Stimulated activated CD4-positive, alpha-beta T cell treated with anti-CD3 and anti-CD28 coated beads, Interleukin-2, amount 100 ng/mL, for 24 hours (primary cell): ENCODE measurements around the gene MYO7B.
A peak's percentile ranks its signal among the peaks of the same experiment; 100 is the strongest.
"Not testable (repeated sequence)": the region's sequence is repeated elsewhere in the genome, so short reads cannot be mapped to it uniquely, and the experiment has no call there.

Experiments
- DNase-seq, 2 donors: peaks; one replicate each; pipeline ENCODE4 v3.0.0-alpha.2; 2020

The MYO7B gene

GRCh38 chr2:127552846-127553245 is 17.4 kb downstream of the MYO7B start:
- no peak for DNase-seq

GRCh38 chr2:127558911-127559310 is 23.4 kb downstream of the MYO7B start:
- DNase-seq, result peak in 1 of 2 donors; percentile 6

- DNase-seq, result no peak
Measured at GRCh38 chr2:127559454-127559853, 24.0 kb downstream of the MYO7B start.

- DNase-seq, result no peak
Measured at GRCh38 chr2:127560201-127560930, 24.9 kb downstream of the MYO7B start.

- DNase-seq, result no peak
Measured at GRCh38 chr2:127560931-127561280, 25.4 kb downstream of the MYO7B start.

- no peak for DNase-seq
Measured at GRCh38 chr2:127561371-127561770, 25.9 kb downstream of the MYO7B start.

- DNase-seq, result no peak
Measured at GRCh38 chr2:127562936-127563335, 27.5 kb downstream of the MYO7B start.

- DNase-seq, result no peak
Measured at GRCh38 chr2:127563458-127564428, 28.3 kb downstream of the MYO7B start.

- no peak for DNase-seq
Measured at GRCh38 chr2:127564429-127565260, 29.2 kb downstream of the MYO7B start.

- peak in 1 of 2 donors; percentile 7 for DNase-seq
Measured at GRCh38 chr2:127565261-127566138, 30.0 kb downstream of the MYO7B start.

GRCh38 chr2:127566139-127566417 is 30.6 kb downstream of the MYO7B start:
- DNase-seq, result peak in 1 of 2 donors; percentile 3

- peak in 1 of 2 donors; percentile 11 for DNase-seq
Measured at GRCh38 chr2:127566576-127566975, 31.1 kb downstream of the MYO7B start.

GRCh38 chr2:127567351-127567854 is 31.9 kb downstream of the MYO7B start:
- peak in 1 of 2 donors; percentile 7 for DNase-seq

- peak in 1 of 2 donors; percentile 12 for DNase-seq
Measured at GRCh38 chr2:127568128-127568527, 32.6 kb downstream of the MYO7B start.

GRCh38 chr2:127569666-127570065 is 34.2 kb downstream of the MYO7B start:
- peak in 1 of 2 donors; percentile 3 for DNase-seq

GRCh38 chr2:127570282-127571250 is 35.1 kb downstream of the MYO7B start:
- DNase-seq, result peak in 1 of 2 donors; percentile 12

- not testable (repeated sequence) for DNase-seq
Measured at GRCh38 chr2:127572352-127572751, 36.9 kb downstream of the MYO7B start.

- no peak for DNase-seq
Measured at GRCh38 chr2:127572841-127573240, 37.4 kb downstream of the MYO7B start.

- DNase-seq, result no peak
Measured at GRCh38 chr2:127573298-127573697, 37.8 kb downstream of the MYO7B start.

GRCh38 chr2:127573771-127574170 is 38.3 kb downstream of the MYO7B start:
- peak in 1 of 2 donors; percentile 2 for DNase-seq

GRCh38 chr2:127574656-127575055 is 39.2 kb downstream of the MYO7B start:
- DNase-seq, result peak in 1 of 2 donors; percentile 8
